Measurements from ENCODE around the gene GOLGB1.
A peak's percentile ranks its signal among the peaks of the same experiment; 100 is the strongest.
"Not testable (repeated sequence)": the region's sequence is repeated elsewhere in the genome, so short reads cannot be mapped to it uniquely, and the experiment has no call there.

The GOLGB1 gene

GRCh38 chr3:121749276-121750086 is at the start of gene GOLGB1:
GOLGB1 (minus strand) TSS chr3:121749741; CDS start chr3:121730971, 18,770 bp downstream.
- peak; percentile 75 to 76 for DNase-seq (ENCODE audit: low read depth in 1 of 2, low spot score in 1 of 2)

GRCh38 chr3:121796970-121797369 is 47.4 kb upstream of the GOLGB1 start:
- DNase-seq (ENCODE audit: low read depth in 1 of 2, low spot score in 1 of 2), result no peak

GRCh38 chr3:121794264-121794983 is 44.9 kb upstream of the GOLGB1 start:
- DNase-seq (ENCODE audit: low read depth in 1 of 2, low spot score in 1 of 2), result no peak

GRCh38 chr3:121793078-121793477 is 43.5 kb upstream of the GOLGB1 start:
- DNase-seq (ENCODE audit: low read depth in 1 of 2, low spot score in 1 of 2), result no peak

GRCh38 chr3:121786485-121786884 is 36.9 kb upstream of the GOLGB1 start:
- no peak for DNase-seq (ENCODE audit: low read depth in 1 of 2, low spot score in 1 of 2)

GRCh38 chr3:121782784-121783183 is 33.2 kb upstream of the GOLGB1 start:
- DNase-seq (ENCODE audit: low read depth in 1 of 2, low spot score in 1 of 2), result not testable (repeated sequence)

- DNase-seq (ENCODE audit: low read depth in 1 of 2, low spot score in 1 of 2), result no peak
Measured at GRCh38 chr3:121781611-121782010, 32.1 kb upstream of the GOLGB1 start.

- DNase-seq (ENCODE audit: low read depth in 1 of 2, low spot score in 1 of 2), result not testable (repeated sequence)
Measured at GRCh38 chr3:121775095-121775494, 25.6 kb upstream of the GOLGB1 start.

GRCh38 chr3:121769246-121769645 is 19.7 kb upstream of the GOLGB1 start:
- no peak for DNase-seq (ENCODE audit: low read depth in 1 of 2, low spot score in 1 of 2)

GRCh38 chr3:121768452-121768851 is 18.9 kb upstream of the GOLGB1 start:
- DNase-seq (ENCODE audit: low read depth in 1 of 2, low spot score in 1 of 2), result no peak

- DNase-seq (ENCODE audit: low read depth in 1 of 2, low spot score in 1 of 2), result no peak
Measured at GRCh38 chr3:121759541-121760202, 10.1 kb upstream of the GOLGB1 start.

- DNase-seq (ENCODE audit: low read depth in 1 of 2, low spot score in 1 of 2), result no peak
Measured at GRCh38 chr3:121758727-121759450, 9.3 kb upstream of the GOLGB1 start.

GRCh38 chr3:121757812-121758545 is 8.4 kb upstream of the GOLGB1 start:
- no peak for DNase-seq (ENCODE audit: low read depth in 1 of 2, low spot score in 1 of 2)

- no peak for DNase-seq (ENCODE audit: low read depth in 1 of 2, low spot score in 1 of 2)
Measured at GRCh38 chr3:121757087-121757811, 7.7 kb upstream of the GOLGB1 start.

GRCh38 chr3:121752772-121753171 is 3.2 kb upstream of the GOLGB1 start:
- no peak for DNase-seq (ENCODE audit: low read depth in 1 of 2, low spot score in 1 of 2)

GRCh38 chr3:121752261-121752660 is 2.7 kb upstream of the GOLGB1 start:
- no peak for DNase-seq (ENCODE audit: low read depth in 1 of 2, low spot score in 1 of 2)

- no peak for DNase-seq (ENCODE audit: low read depth in 1 of 2, low spot score in 1 of 2)
Measured at GRCh38 chr3:121750087-121750415, 510 bp upstream of the GOLGB1 start.

- peak in 1 of 2 donors; percentile 1 for DNase-seq (ENCODE audit: low read depth in 1 of 2, low spot score in 1 of 2)
Measured at GRCh38 chr3:121748680-121749275, 763 bp downstream of the GOLGB1 start.

GRCh38 chr3:121747976-121748375 is 1.6 kb downstream of the GOLGB1 start:
- DNase-seq (ENCODE audit: low read depth in 1 of 2, low spot score in 1 of 2), result no peak

GRCh38 chr3:121743106-121743505 is 6.4 kb downstream of the GOLGB1 start:
- not testable (repeated sequence) for DNase-seq (ENCODE audit: low read depth in 1 of 2, low spot score in 1 of 2)
